Measurements from ENCODE around the gene MGRN1.

Gene MGRN1

GRCh38 chr16:4624015-4624826 is at the start of gene MGRN1:
Gene MGRN1, plus strand, starts transcription at chr16:4624826. Its CDS starts 135 bp downstream, at chr16:4624961.
- DNase-seq (ENCODE audit: low spot score), result peak; percentile 98

- DNase-seq (ENCODE audit: low spot score), result no peak
These were observed 49.5 kb upstream of the MGRN1 start for GRCh38 chr16:4574919-4575705.

GRCh38 chr16:4576008-4576407 is 48.6 kb upstream of the MGRN1 start:
- DNase-seq (ENCODE audit: low spot score), result no peak

GRCh38 chr16:4578961-4579530 is 45.6 kb upstream of the MGRN1 start:
- no peak for DNase-seq (ENCODE audit: low spot score)

- DNase-seq (ENCODE audit: low spot score), result no peak
These were observed 44.4 kb upstream of the MGRN1 start for GRCh38 chr16:4580250-4580649.

- DNase-seq (ENCODE audit: low spot score), result no peak
These were observed 40.7 kb upstream of the MGRN1 start for GRCh38 chr16:4583906-4584305.

GRCh38 chr16:4586291-4586690 is 38.3 kb upstream of the MGRN1 start:
- no peak for DNase-seq (ENCODE audit: low spot score)

GRCh38 chr16:4588386-4588785 is 36.2 kb upstream of the MGRN1 start:
- DNase-seq (ENCODE audit: low spot score), result no peak

GRCh38 chr16:4588961-4589360 is 35.7 kb upstream of the MGRN1 start:
- no peak for DNase-seq (ENCODE audit: low spot score)

GRCh38 chr16:4591191-4591590 is 33.4 kb upstream of the MGRN1 start:
- no peak for DNase-seq (ENCODE audit: low spot score)

- no peak for DNase-seq (ENCODE audit: low spot score)
These were observed 32.7 kb upstream of the MGRN1 start for GRCh38 chr16:4591706-4592470.

GRCh38 chr16:4593086-4593485 is 31.5 kb upstream of the MGRN1 start:
- no peak for DNase-seq (ENCODE audit: low spot score)

GRCh38 chr16:4594433-4595410 is 29.9 kb upstream of the MGRN1 start:
- DNase-seq (ENCODE audit: low spot score), result no peak

- DNase-seq (ENCODE audit: low spot score), result no peak
These were observed 27.5 kb upstream of the MGRN1 start for GRCh38 chr16:4597174-4597573.

GRCh38 chr16:4599037-4599436 is 25.6 kb upstream of the MGRN1 start:
- DNase-seq (ENCODE audit: low spot score), result no peak

- DNase-seq (ENCODE audit: low spot score), result no peak
These were observed 25.1 kb upstream of the MGRN1 start for GRCh38 chr16:4599545-4599944.

GRCh38 chr16:4601036-4601863 is 23.4 kb upstream of the MGRN1 start:
- no peak for DNase-seq (ENCODE audit: low spot score)

GRCh38 chr16:4601864-4602186 is 22.8 kb upstream of the MGRN1 start:
- no peak for DNase-seq (ENCODE audit: low spot score)

GRCh38 chr16:4602331-4602730 is 22.3 kb upstream of the MGRN1 start:
- DNase-seq (ENCODE audit: low spot score), result no peak

- no peak for DNase-seq (ENCODE audit: low spot score)
These were observed 20.9 kb upstream of the MGRN1 start for GRCh38 chr16:4603624-4604170.
